ENCODE results near the gene RCBTB2.

RCBTB2 gene

GRCh38 chr13:48448285-48448958 lies 84.5 kb downstream of the RCBTB2 start:
- Histone ChIP-seq H3K9me3 (ENCODE audit: control insufficient read depth in 2 of 2, low read length in 2 of 2) (no peaks in the 10 kb centered on the region), H3K4me3 (ENCODE audit: low read length in 2 of 2) (no peak overlapping the region), H3K4me1 (ENCODE audit: control insufficient read depth, insufficient read depth, low read length) (no peaks in the 10 kb centered on the region)

DNA sequence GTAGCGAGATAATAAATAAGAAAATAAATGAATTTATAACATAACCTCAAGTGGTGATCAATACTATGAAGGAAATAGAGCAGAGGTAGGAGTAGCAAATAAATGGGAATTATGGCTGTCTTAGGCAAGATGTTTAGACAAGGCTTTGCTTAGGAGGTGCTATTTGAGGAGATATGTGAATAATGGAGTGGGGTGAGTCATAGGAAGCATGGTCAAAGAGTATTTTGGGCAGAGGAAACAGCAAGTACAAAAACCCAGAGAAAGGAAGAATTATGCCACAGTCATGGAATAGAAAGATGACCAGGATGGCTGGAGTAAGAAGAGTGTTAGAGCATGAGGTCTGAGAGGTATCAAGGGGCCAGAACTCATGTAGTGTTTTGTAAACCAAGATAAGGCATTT lies 86.4 kb downstream of the RCBTB2 start:
- Histone ChIP-seq H3K36me3 (ENCODE audit: control insufficient read depth in 2 of 2, insufficient read depth in 2 of 2, low read length in 2 of 2) (no peaks in the 10 kb centered on the region), H3K4me1 (ENCODE audit: control insufficient read depth, insufficient read depth, low read length) (no peaks in the 10 kb centered on the region), H3K9ac (ENCODE audit: low read length in 2 of 2) (no peak overlapping the region), H3K4me3 (ENCODE audit: low read length in 2 of 2) (no peak overlapping the region), H3K9me3 (ENCODE audit: control insufficient read depth in 2 of 2, low read length in 2 of 2) (no peaks in the 10 kb centered on the region), H3K27ac (ENCODE audit: low read length) (no peak overlapping the region), H3K27me3 (ENCODE audit: control insufficient read depth in 1 of 2, insufficient read depth in 2 of 2, low read length in 2 of 2) (no peaks in the 10 kb centered on the region)

More at GRCh38 chr13:48448285-48448958, 84.5 kb downstream of the RCBTB2 start:
- Histone ChIP-seq H3K36me3 (ENCODE audit: control insufficient read depth in 2 of 2, insufficient read depth in 2 of 2, low read length in 2 of 2) (no peaks in the 10 kb centered on the region), H3K9ac (ENCODE audit: low read length in 2 of 2) (no peak overlapping the region), H3K27ac (ENCODE audit: low read length) (no peak overlapping the region), H3K27me3 (ENCODE audit: control insufficient read depth in 1 of 2, insufficient read depth in 2 of 2, low read length in 2 of 2) (no peaks in the 10 kb centered on the region)

DNA sequence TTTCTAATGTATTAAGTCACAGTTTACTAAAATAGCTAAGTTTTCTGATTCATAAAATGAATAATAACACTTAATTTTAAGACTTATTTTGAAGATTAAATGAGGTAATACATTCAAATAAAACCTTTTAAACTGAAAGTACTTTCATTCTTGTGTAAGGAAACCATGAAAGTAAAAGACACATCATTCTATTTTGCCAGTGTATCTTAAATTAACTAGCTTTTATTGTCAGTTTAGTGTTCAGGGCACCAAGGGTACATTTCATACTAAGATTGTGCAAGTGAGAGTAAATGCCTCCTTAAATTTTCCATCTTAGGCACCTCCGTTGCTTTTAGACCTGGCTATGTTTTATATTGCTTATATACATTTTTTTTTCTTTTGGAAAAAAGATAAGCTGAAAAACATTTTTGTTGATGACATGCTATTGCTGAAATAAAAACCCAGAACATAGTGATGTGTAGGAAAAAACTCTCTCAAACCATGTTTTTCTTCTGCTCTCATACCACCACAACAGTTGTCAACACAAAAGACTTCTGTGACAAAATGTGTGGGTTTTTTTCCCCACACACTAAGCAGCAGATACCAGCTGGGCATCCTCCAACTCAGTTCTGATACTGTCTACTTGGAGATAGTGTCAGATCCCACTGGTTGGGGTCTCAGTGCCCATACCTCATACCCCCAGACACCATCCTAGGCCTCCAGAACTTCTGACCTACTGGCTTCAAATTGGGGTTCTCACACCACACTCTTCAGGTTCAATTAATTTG lies 89.3 kb downstream of the RCBTB2 start:
- H3K9me3 ChIP-seq (ENCODE audit: control insufficient read depth in 2 of 2, low read length in 2 of 2), result no peaks in the 10 kb centered on the region
- no peak overlapping the region for H3K9ac ChIP-seq (ENCODE audit: low read length in 2 of 2)
- no peak overlapping the region for H3K27ac ChIP-seq (ENCODE audit: low read length)
- no peaks in the 10 kb centered on the region for H3K27me3 ChIP-seq (ENCODE audit: control insufficient read depth in 1 of 2, insufficient read depth in 2 of 2, low read length in 2 of 2)
- H3K36me3 ChIP-seq (ENCODE audit: control insufficient read depth in 2 of 2, insufficient read depth in 2 of 2, low read length in 2 of 2), result no peaks in the 10 kb centered on the region
- no peaks in the 10 kb centered on the region for H3K4me1 ChIP-seq (ENCODE audit: control insufficient read depth, insufficient read depth, low read length)
- H3K4me3 ChIP-seq (ENCODE audit: low read length in 2 of 2), result no peak overlapping the region
